ENCODE data around the gene RAB35. TPM values are rescaled to one million over a fixed set of nuclear protein-coding genes. Genes with fewer than 3 reads are reported as not detected.

The RAB35 gene
- polyA plus RNA-seq, 6 donors from 2014 or later: 6.2 to 16.6 (median 14.6) TPM

DNA sequence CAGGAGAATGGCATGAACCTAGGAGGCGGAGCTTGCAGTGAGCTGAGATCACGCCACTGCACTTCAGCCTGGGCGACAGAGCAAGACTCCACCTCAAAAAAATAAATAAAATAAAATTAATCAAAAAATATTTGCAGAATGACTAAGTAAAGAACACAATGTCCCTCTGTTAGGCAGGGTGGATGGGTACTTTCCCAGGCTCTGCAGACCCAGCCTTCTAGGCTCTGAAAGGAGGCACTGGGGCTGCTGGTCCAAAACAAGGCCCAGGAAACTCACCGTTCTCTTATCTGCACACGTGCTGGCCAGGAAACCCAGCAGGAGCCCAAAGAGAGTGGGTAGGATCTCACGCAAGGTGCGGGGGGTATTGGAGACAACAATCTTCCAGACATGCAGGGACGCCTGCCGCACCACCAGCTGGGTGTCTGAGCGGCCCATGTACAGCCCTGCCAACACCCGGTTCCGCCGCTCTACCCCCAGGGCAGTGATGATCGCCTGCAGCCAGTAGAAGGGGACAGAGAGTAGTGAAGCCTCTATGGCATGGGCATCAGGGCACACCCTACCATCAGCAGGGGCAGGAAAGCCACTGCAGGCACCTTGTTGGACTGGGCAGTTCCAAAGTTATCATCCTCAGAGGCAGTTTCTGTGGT is 25.8 kb upstream of the RAB35 start:
- H3K27me3 Mint-ChIP-seq: no peaks in the 10 kb centered on the region
- peaks cover 0 to 8% (median 0%) of the 10 kb centered on the region in 3 donors for H3K4me1 Mint-ChIP-seq
- H3K9me3 Mint-ChIP-seq: no peaks in the 10 kb centered on the region
- DNase-seq (no peak), ATAC-seq (ENCODE audit: low read depth in 2 of 2) (no peak)
- no peak overlapping the region for H3K4me3 Mint-ChIP-seq
- H3K36me3 Mint-ChIP-seq: peaks cover 19 to 38% of the 10 kb centered on the region in 2 donors
- peak overlapping the region in 1 of 6 donors; percentile 76 for H3K27ac Mint-ChIP-seq

DNA sequence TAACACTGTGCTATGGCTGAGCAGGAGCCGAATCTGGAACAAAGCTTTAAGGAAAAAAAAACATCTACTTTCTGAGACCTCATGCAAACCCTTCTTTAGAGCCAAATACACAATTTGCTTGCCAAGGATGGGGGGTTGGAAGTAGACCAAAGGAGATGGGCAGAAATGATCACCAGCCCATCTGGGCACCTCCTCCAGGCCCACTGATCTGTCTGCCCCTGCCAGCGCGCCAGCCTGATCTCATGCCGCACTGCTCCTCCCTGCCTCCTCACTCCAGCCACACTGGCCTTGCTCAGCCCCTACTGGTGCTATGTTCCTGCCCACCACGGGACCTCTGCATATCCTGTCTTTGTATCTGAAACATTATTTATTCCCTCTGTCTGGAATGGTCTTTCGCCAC is 24.8 kb upstream of the RAB35 start:
- Mint-ChIP-seq H3K36me3 (peaks cover 19 to 31% of the 10 kb centered on the region in 2 donors), H3K27me3 (no peaks in the 10 kb centered on the region), H3K27ac (no peak overlapping the region), H3K9me3 (no peaks in the 10 kb centered on the region), H3K4me1 (peaks cover 0 to 8% (median 0%) of the 10 kb centered on the region in 3 donors), H3K4me3 (no peak overlapping the region)
- no peak for ATAC-seq (ENCODE audit: low read depth in 2 of 2)
- no peak for DNase-seq

DNA sequence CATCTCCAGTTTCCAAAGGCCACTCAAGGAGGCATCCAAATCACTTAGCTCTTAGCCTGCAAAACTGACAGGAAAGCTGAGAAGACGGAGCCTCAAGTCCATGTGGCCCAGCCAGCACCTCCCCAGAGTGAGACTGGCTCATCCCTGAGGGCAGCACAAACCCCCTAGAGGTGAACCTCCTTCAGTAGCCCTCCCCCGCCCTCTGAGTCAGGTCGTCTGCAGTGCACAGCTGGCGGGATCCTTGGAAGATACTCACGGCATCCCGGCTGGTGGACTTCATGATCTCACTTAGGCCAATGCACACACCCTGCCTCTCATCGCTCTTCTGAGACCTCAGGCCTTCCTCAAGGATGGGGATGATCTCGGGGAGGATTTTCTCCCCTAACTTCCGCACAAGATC is 24.1 kb upstream of the RAB35 start:
- H3K4me1 Mint-ChIP-seq: peaks cover 0 to 8% (median 0%) of the 10 kb centered on the region in 3 donors
- DNase-seq (no peak), ATAC-seq (ENCODE audit: low read depth in 2 of 2) (no peak)
- H3K36me3 Mint-ChIP-seq: peaks cover 19 to 31% of the 10 kb centered on the region in 2 donors
- no peak overlapping the region for H3K4me3 Mint-ChIP-seq
- H3K27me3 Mint-ChIP-seq: no peaks in the 10 kb centered on the region
- no peaks in the 10 kb centered on the region for H3K9me3 Mint-ChIP-seq
- peak overlapping the region in 4 of 6 donors; percentile 15 to 85 (median 70) for H3K27ac Mint-ChIP-seq

- Mint-ChIP-seq H3K9me3 (no peaks in the 10 kb centered on the region), H3K36me3 (peaks cover 19 to 31% of the 10 kb centered on the region in 2 donors), H3K4me3 (no peak overlapping the region), H3K4me1 (peaks cover 0 to 8% (median 0%) of the 10 kb centered on the region in 3 donors), H3K27me3 (no peaks in the 10 kb centered on the region), H3K27ac (peak overlapping the region in 1 of 6 donors; percentile 24)
- no peak for DNase-seq
- no peak for ATAC-seq (ENCODE audit: low read depth in 2 of 2)
Observed at GRCh38 chr12:120139958-120140357, 23.4 kb upstream of the RAB35 start.

GRCh38 chr12:120138366-120138765 is 21.8 kb upstream of the RAB35 start:
- Mint-ChIP-seq H3K27ac (no peak overlapping the region), H3K4me1 (peaks cover 7 to 8% (median 7%) of the 10 kb centered on the region in 3 donors), H3K4me3 (no peak overlapping the region), H3K27me3 (no peaks in the 10 kb centered on the region), H3K36me3 (peaks cover 19 to 31% of the 10 kb centered on the region in 2 donors), H3K9me3 (no peaks in the 10 kb centered on the region)
- ATAC-seq (ENCODE audit: low read depth in 2 of 2) (no peak), DNase-seq (no peak)

- ATAC-seq (ENCODE audit: low read depth in 2 of 2): no peak
- DNase-seq: no peak
- no peak overlapping the region for H3K4me3 Mint-ChIP-seq
Observed at GRCh38 chr12:120137833-120138232, 21.3 kb upstream of the RAB35 start.

DNA sequence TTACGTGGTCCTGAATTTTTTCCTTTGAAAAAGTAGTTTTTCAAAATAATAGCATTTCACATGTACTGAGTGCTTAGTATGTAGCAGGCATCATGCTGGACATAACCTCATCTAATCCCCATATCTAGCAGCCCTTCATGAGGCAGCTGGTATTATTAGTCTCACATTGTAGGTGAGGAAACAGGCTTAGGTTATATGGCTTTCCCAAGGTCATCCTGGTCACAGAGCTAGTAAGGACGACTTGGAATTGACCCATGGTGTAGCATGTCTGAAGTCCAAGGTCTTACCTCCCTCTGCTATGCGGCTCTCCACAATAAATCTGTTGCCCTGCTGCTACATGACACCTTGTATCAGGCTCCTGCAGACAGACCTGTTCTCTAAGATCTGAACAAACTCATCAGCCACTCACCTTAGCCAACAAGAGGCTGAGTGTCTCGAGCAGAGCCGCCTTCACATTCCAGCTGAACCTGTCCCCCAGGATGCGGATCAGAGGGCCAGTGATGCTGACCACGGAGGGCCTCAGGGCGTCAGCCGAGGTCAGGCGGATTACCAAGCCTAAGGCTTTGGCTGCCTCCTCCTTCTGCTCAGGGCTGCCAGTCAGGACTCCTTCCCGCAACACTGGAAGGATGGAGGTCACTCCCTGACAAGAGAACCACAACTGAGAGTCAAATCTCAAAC is 19.7 kb upstream of the RAB35 start:
- no peak for DNase-seq
- Mint-ChIP-seq H3K9me3 (no peaks in the 10 kb centered on the region), H3K4me1 (peaks cover 13 to 27% (median 24%) of the 10 kb centered on the region in 3 donors), H3K27me3 (no peaks in the 10 kb centered on the region), H3K36me3 (peaks cover 13 to 30% of the 10 kb centered on the region in 2 donors), H3K27ac (no peak overlapping the region), H3K4me3 (no peak overlapping the region)
- ATAC-seq (ENCODE audit: low read depth in 2 of 2): no peak

More at GRCh38 chr12:120137833-120138232, 21.3 kb upstream of the RAB35 start:
- no peaks in the 10 kb centered on the region for H3K27me3 Mint-ChIP-seq
- peaks cover 10 to 12% (median 12%) of the 10 kb centered on the region in 3 donors for H3K4me1 Mint-ChIP-seq
- H3K9me3 Mint-ChIP-seq: no peaks in the 10 kb centered on the region
- peaks cover 19 to 32% of the 10 kb centered on the region in 2 donors for H3K36me3 Mint-ChIP-seq
- no peak overlapping the region for H3K27ac Mint-ChIP-seq

GRCh38 chr12:120134307-120134980 is 17.9 kb upstream of the RAB35 start:
- H3K4me1 Mint-ChIP-seq: peaks cover 13 to 28% (median 24%) of the 10 kb centered on the region in 3 donors
- no peak overlapping the region for H3K4me3 Mint-ChIP-seq
- no peak for ATAC-seq (ENCODE audit: low read depth in 2 of 2)
- no peak for DNase-seq
- peaks cover 4 to 22% of the 10 kb centered on the region in 2 donors for H3K36me3 Mint-ChIP-seq
- no peaks in the 10 kb centered on the region for H3K27me3 Mint-ChIP-seq
- H3K27ac Mint-ChIP-seq: no peak overlapping the region
- H3K9me3 Mint-ChIP-seq: no peaks in the 10 kb centered on the region

GRCh38 chr12:120132863-120133385 is 16.4 kb upstream of the RAB35 start:
- Mint-ChIP-seq H3K36me3 (peaks cover 4 to 15% of the 10 kb centered on the region in 2 donors), H3K4me1 (peaks cover 10 to 28% (median 24%) of the 10 kb centered on the region in 3 donors), H3K27ac (peak overlapping the region; percentile 70 to 90 (median 88)), H3K9me3 (no peaks in the 10 kb centered on the region), H3K4me3 (peak overlapping the region in 6 of 8 donors; percentile 32 to 74 (median 46)), H3K27me3 (no peaks in the 10 kb centered on the region)
- ATAC-seq (ENCODE audit: low read depth in 2 of 2): peak; percentile 88 to 93
- peak; percentile 25 for DNase-seq

- H3K4me3 Mint-ChIP-seq: peak overlapping the region in 5 of 8 donors; percentile 5 to 79 (median 47)
- DNase-seq: no peak
- H3K36me3 Mint-ChIP-seq: peaks cover 4 to 15% of the 10 kb centered on the region in 2 donors
- peaks cover 10 to 28% (median 24%) of the 10 kb centered on the region in 3 donors for H3K4me1 Mint-ChIP-seq
- peak overlapping the region; percentile 70 to 90 (median 88) for H3K27ac Mint-ChIP-seq
- no peaks in the 10 kb centered on the region for H3K27me3 Mint-ChIP-seq
- ATAC-seq (ENCODE audit: low read depth in 2 of 2): no peak
- H3K9me3 Mint-ChIP-seq: no peaks in the 10 kb centered on the region
Observed at GRCh38 chr12:120132054-120132836, 15.7 kb upstream of the RAB35 start.

- peaks cover 4 to 15% of the 10 kb centered on the region in 2 donors for H3K36me3 Mint-ChIP-seq
- no peak overlapping the region for H3K4me3 Mint-ChIP-seq
- H3K27ac Mint-ChIP-seq: peak overlapping the region in 1 of 6 donors; percentile 66
- peaks cover 0 to 1% (median 0%) of the 10 kb centered on the region in 7 donors for H3K9me3 Mint-ChIP-seq
- ATAC-seq (ENCODE audit: low read depth in 2 of 2): no peak
- no peaks in the 10 kb centered on the region for H3K27me3 Mint-ChIP-seq
- no peak for DNase-seq
- H3K4me1 Mint-ChIP-seq: peaks cover 10 to 29% (median 24%) of the 10 kb centered on the region in 3 donors
Observed at GRCh38 chr12:120131116-120131515, 14.6 kb upstream of the RAB35 start.

DNA sequence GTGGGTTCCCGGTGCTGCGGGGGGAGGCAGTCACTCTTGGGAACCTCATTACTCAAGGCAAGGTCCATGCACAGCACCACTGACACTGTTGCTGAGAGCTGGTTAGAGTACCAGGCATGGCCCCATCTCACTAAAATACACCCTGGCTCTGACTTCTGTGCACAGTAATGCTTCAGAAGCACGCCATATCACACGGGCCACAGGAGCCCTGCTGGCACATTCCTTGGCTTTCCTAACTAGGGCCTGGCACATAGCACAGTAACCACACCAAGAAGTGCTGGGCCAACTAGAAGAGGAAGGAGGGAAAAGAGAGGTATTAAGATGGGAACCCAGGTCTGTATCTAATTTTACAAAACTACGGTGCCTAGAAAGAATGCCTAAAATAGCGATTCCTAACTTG is 13.5 kb upstream of the RAB35 start:
- no peak for ATAC-seq (ENCODE audit: low read depth in 2 of 2)
- H3K9me3 Mint-ChIP-seq: peaks cover 0 to 1% (median 0%) of the 10 kb centered on the region in 7 donors
- no peak for DNase-seq
- peak overlapping the region in 1 of 6 donors; percentile 64 for H3K27ac Mint-ChIP-seq
- no peaks in the 10 kb centered on the region for H3K27me3 Mint-ChIP-seq
- H3K4me3 Mint-ChIP-seq: no peak overlapping the region
- H3K4me1 Mint-ChIP-seq: peaks cover 10 to 29% (median 24%) of the 10 kb centered on the region in 3 donors
- H3K36me3 Mint-ChIP-seq: peaks cover 4 to 15% of the 10 kb centered on the region in 2 donors
